Dendritic cell treated with granulocyte-macrophage colony-stimulating factor and Interleukin-4, amounts not matched to agents 40 ng/mL and 50 ng/mL, for 4 days (primary cell): ENCODE data around the gene SPDYE2.
"Not testable (repeated sequence)": the region's sequence is repeated elsewhere in the genome, so short reads cannot be mapped to it uniquely, and the experiment has no call there.

Source experiments
- H3K27ac Mint-ChIP-seq: one replicate; pipeline ENCODE4 v1.8.0; 2022; ENCODE audit warnings: mild to moderate bottlenecking, mixed read lengths
- H3K27me3 Mint-ChIP-seq: one replicate; pipeline ENCODE4 v1.8.0; 2022; ENCODE audit warnings: mild to moderate bottlenecking, mixed read lengths
- H3K36me3 Mint-ChIP-seq: one replicate; pipeline ENCODE4 v1.8.0; 2022; ENCODE audit warnings: low read depth, mixed read lengths
- H3K4me1 Mint-ChIP-seq: one replicate; pipeline ENCODE4 v1.8.0; 2022; ENCODE audit warnings: low read depth, mixed read lengths
- H3K4me3 Mint-ChIP-seq: one replicate; pipeline ENCODE4 v1.8.0; 2022; ENCODE audit warnings: mild to moderate bottlenecking, moderate library complexity, mixed read lengths
- H3K9me3 Mint-ChIP-seq: one replicate; pipeline ENCODE4 v1.8.0; 2022; ENCODE audit warnings: mixed read lengths
- intact Hi-C: fragments of 100-400 bp; cut with micrococcal nuclease; formaldehyde crosslinking; loops from one replicate; pipeline ENCODE4 v1.15.0; 2022

SPDYE2 gene

DNA sequence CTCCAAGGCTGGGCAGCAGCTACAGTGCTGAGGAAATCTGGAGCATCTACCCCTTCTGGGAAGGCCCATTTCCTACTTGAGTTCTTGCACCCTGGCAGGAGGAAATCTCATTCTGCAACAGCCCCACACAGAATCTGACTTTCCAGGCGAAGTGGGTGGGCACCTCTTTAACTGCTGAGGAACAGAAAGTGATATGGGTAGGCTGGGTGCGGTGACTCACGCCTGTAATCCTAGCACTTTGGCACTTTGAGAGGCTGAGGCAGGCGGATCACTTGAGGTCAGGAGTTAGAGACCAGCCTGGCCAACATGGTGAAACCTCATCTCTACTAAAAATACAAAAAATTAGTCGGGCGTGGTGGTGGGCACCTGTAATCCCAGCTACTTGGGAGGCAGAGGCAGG is 23.6 kb downstream of the SPDYE2 start:
- H3K27me3 Mint-ChIP-seq, H3K9me3 Mint-ChIP-seq, H3K27ac Mint-ChIP-seq, H3K4me3 Mint-ChIP-seq, H3K4me1 Mint-ChIP-seq, H3K36me3 Mint-ChIP-seq, intact Hi-C loops: not testable (repeated sequence)

DNA sequence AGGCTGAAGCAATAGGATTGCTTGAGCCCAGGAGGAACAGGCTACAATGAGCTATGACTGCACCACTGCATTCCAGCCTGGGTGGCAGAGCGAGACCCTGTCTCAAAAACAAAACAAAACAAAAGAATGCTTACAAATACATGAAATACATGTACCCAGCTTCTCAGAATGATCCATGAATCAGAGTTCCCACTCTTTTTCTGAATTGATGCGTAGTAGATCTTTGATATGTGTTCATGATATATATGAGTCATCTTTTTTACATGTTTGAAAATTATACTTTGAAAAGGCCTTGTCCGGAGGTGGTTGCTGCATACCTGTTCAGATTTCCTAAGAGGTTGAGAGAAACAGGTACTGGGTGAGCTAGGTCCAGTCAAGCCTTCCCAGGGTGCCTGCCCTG is 25.3 kb downstream of the SPDYE2 start:
- H3K4me3 Mint-ChIP-seq, H3K27ac Mint-ChIP-seq, H3K27me3 Mint-ChIP-seq, H3K9me3 Mint-ChIP-seq, H3K4me1 Mint-ChIP-seq, intact Hi-C loops, H3K36me3 Mint-ChIP-seq: not testable (repeated sequence)

DNA sequence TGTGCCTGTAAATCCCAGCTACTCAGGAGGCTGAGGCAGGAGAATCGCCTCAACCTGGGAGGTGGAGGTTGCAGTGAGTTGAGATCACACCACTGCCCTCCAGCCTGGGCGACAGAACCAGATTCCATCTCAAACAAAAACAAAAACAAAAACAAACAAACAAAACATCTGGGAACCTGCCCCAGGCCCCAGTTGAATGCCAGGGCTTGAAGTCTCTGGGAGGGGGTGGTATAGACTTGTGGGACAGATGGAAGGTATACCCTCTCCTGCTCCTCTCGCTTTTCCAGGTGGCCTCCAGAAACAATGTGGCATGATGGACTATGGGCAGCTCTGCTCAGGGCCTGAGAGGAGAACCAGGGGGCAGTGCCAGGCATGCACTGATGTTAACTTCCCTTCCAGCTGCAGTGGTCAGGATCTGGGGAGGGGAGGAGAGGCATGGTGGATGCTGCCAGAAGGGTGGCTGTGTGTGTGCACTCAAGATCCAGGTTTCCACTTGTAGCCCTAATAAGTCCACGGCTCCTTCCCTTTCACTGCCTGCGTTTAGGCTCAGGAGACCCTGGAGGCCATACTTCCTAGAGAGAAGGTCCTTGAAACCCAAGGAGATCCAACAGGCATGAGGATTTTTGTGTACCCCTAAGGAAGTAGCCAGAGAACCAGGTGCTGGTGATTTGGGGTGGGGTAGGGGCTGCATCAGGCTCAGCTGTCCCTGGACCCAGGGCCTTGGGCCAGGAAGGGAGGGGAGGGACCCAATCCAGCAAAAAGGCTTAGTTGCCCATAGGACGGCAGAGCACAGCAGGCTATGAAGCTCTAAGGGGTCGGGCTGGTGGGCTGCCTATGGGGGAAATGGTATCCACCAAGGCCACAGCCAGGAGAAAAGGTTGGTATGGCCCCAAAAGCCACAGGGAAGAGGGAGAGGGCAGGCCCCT is 26.6 kb downstream of the SPDYE2 start:
- H3K27me3 Mint-ChIP-seq, H3K27ac Mint-ChIP-seq, H3K4me1 Mint-ChIP-seq, H3K4me3 Mint-ChIP-seq, intact Hi-C loops, H3K36me3 Mint-ChIP-seq, H3K9me3 Mint-ChIP-seq: not testable (repeated sequence)

DNA sequence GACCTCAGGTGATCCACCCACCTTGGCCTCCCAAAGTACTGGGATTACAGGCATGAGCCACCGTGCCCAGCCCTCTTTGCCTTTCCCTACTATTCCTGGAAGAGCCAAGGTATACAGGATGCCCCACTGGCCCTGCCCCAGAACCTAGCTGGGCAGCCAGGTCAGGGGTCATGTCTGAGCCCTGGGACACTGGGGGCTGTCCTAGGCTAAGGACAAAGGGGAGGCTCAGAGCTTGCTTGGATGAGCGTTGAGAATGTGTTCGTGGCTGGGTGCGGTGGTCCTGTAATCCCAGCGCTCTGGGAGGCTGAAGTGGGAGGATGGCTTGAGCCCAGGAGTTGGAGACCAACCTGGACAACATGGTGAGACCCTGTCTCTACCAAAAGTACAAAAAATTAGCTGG is 27.5 kb downstream of the SPDYE2 start:
- H3K36me3 Mint-ChIP-seq, H3K4me1 Mint-ChIP-seq, H3K27ac Mint-ChIP-seq, H3K27me3 Mint-ChIP-seq, H3K4me3 Mint-ChIP-seq, H3K9me3 Mint-ChIP-seq, intact Hi-C loops: not testable (repeated sequence)

DNA sequence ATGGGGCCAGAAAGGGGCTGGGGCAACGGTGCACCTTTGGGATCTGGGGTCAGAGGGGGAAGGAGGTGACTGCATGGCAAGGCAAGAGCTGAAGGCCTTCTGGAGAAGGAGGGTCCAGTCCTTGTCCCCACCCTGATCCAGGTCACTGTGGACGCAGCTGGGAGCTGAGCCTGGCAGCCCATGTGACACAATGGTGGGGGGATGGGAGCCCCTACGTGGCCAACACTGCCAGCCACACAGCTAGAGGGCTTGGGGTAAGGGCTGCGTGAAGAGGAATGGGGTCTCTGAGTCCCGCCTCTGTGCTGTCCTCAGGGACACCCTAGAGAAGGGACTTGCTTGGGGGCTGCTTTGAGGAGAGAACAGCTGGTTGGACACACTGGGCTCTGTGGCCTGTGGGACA is 30.7 kb downstream of the SPDYE2 start:
- H3K4me3 Mint-ChIP-seq, intact Hi-C loops: not testable (repeated sequence)

DNA sequence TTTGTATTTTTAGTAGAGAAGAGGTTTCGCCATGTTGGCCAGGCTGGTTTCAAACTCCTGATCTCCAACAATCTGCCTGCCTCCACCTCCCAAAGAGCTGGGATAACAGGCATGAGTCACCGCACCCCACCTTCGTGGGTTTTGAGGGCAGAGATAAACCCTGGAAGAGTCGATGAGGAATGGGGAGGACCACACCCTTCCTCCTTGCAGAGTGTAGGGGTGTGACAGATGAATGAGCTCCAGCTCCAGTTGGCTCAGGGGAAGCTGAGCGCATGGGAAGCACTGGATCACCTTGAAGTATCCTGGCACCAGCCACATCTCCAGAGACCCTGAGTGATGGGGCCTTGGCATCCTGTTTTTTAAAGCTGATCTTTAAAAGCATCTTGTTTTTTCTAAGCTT is 32.5 kb downstream of the SPDYE2 start:
- H3K27me3 Mint-ChIP-seq, H3K4me3 Mint-ChIP-seq, H3K36me3 Mint-ChIP-seq, H3K27ac Mint-ChIP-seq, H3K4me1 Mint-ChIP-seq, intact Hi-C loops, H3K9me3 Mint-ChIP-seq: not testable (repeated sequence)

More for the DNA sequence above, 30.7 kb downstream of the SPDYE2 start:
- not testable (repeated sequence) for H3K36me3 Mint-ChIP-seq, H3K4me1 Mint-ChIP-seq, H3K27me3 Mint-ChIP-seq, H3K9me3 Mint-ChIP-seq, H3K27ac Mint-ChIP-seq

DNA sequence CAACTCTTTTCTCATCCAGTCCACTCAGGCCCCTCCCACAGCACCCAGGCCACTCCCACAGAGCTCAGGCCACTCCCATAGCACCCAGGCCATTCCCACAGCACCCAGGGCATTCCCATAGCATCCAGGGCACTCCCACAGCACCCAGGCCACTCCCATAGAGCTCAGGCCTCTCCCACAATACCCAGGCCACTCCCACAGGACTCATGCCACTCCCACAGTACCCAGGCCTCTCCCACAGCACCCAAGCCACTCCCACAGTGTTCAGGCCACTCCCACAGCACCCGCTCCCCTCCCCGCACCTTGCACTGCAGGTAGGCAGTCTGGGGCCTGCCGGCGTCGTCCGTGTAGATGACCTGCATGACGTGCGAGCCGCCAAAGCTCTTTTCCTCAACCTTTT is 38.8 kb downstream of the SPDYE2 start:
- H3K27ac Mint-ChIP-seq, intact Hi-C loops, H3K4me3 Mint-ChIP-seq: not testable (repeated sequence)

DNA sequence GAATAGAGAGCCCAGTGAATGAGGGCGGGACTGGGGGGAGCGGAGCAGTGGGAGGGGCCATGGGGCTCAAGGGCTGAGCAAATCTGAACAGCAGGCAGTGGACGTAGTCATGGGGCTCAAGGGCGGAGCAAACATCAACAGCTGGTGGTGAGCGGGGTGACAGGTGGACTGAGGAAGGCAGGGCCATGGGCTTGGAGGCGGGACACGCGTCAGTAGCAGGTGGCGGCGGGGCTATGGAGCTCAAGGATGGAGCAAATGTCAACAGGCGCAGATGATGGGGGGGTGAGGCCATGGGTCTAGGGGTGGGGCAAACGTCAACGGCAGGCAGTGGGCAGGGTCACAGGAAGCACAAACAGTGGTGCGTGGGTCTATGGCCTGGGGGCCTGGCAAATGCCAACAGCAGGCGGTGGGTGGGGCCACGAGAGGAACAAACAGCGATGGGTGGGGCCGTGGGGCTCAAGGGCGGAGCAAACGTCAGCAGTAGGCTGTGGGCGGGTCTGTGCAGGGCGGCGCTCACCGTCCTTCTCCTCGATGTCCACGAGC is 41.5 kb downstream of the SPDYE2 start:
- H3K36me3 Mint-ChIP-seq, H3K4me3 Mint-ChIP-seq, H3K27ac Mint-ChIP-seq, H3K4me1 Mint-ChIP-seq, intact Hi-C loops, H3K27me3 Mint-ChIP-seq, H3K9me3 Mint-ChIP-seq: not testable (repeated sequence)

More for the DNA sequence above, 38.8 kb downstream of the SPDYE2 start:
- H3K36me3 Mint-ChIP-seq, H3K4me1 Mint-ChIP-seq, H3K9me3 Mint-ChIP-seq, H3K27me3 Mint-ChIP-seq: not testable (repeated sequence)

DNA sequence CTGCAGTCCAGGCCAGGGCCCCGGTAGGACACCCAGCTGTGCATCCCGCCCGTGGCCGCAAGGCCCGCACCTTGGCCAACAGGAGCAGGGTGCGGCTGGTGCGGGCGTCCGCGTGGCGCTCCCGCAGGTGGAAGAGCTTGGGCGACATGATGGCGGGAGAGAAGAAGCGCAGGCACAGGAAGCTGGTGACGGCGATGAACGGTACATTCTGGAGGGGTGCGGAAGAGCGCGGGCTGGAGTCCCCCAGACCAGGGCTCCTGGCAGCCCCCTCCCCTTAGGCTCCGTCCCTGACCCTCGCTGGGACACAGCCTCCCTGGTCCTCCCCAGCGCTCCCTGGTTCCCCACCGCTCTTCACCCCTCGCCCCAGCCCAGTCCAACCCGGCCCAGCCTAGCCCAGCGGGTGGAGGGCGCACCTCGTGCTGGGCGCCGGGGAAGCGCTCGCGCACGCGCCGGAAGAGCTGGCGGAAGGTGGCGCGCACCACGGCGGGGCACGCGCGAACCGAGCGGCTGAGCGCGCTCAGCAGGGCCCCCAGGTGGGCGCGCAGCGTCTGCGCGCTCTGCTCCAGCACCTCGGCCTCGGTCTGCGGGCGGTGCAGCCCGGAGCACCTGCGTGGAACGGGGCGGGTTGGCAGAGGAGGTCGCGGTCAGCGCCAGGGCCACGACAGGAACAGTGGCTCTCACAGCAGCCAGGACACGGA is 42.8 kb downstream of the SPDYE2 start:
- H3K27me3 Mint-ChIP-seq, H3K4me3 Mint-ChIP-seq, intact Hi-C loops, H3K4me1 Mint-ChIP-seq, H3K27ac Mint-ChIP-seq, H3K36me3 Mint-ChIP-seq, H3K9me3 Mint-ChIP-seq: not testable (repeated sequence)

DNA sequence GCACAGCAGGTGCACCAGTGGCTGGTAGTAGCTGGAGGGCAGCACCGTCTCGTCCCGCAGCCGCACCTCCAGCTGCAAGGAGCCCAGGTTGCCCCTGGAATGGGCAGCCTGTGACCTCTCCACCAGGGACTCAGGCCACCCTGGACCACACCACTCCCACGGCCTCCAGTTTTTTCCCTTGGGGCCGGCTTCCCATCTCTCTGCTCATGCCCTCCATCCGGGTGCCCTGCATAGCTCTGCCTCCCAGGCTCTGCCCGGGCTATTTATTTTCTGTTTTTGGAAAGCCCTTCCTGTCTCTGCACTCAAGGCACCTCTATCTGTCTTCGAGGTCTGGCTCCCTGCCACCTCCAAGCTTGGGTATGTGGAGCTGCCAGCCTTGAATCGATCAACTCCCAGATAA is 45.0 kb downstream of the SPDYE2 start:
- H3K27me3 Mint-ChIP-seq, H3K36me3 Mint-ChIP-seq, H3K9me3 Mint-ChIP-seq, H3K4me3 Mint-ChIP-seq, intact Hi-C loops, H3K4me1 Mint-ChIP-seq, H3K27ac Mint-ChIP-seq: not testable (repeated sequence)

DNA sequence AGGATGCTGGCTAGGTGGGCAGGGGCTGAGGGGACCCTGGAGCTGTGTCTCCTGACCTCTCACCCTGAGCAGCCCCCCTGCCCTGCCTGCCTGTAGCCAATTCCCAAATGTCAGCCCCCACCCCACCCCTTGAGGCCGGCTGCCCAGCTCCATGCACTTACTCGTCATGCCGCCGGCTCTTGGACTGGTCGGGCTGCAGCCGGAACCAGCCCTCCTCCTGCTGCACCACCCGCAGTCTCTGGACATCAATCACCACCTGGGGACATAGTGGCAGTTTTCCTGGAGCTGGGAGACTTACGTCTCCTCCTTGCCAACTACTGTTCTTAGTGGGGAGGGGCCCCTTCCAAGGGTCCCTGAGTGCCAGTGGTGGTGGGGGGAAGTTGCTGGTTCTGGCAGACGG is 48.7 kb downstream of the SPDYE2 start:
- not testable (repeated sequence) for H3K9me3 Mint-ChIP-seq

DNA sequence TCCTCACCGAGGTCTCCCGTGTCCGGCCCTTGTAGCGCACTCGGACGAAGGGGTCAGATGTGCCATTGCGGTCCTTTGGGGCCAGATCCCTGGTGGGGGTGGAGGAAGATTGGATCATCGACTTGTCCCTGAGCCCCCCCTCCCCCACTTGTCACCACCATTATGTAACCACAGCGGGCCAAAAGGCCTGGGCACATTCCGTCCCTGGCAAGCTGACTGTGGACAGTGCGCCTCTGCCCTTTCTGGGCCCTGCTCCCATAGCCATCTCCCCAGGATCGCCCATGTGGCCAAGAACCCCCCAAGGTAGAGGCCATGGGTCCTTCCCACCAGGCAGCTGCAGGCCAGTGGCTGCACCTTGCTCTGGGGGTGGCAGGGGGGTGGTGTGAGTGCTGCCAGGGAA is 51.3 kb downstream of the SPDYE2 start:
- H3K9me3 Mint-ChIP-seq, H3K4me1 Mint-ChIP-seq, H3K27me3 Mint-ChIP-seq, intact Hi-C loops, H3K27ac Mint-ChIP-seq, H3K4me3 Mint-ChIP-seq: not testable (repeated sequence)
- peaks cover 12% of the 10 kb centered on the region for H3K36me3 Mint-ChIP-seq

More for the DNA sequence above, 48.7 kb downstream of the SPDYE2 start:
- H3K27ac Mint-ChIP-seq, H3K36me3 Mint-ChIP-seq, H3K4me3 Mint-ChIP-seq, intact Hi-C loops, H3K4me1 Mint-ChIP-seq, H3K27me3 Mint-ChIP-seq: not testable (repeated sequence)

DNA sequence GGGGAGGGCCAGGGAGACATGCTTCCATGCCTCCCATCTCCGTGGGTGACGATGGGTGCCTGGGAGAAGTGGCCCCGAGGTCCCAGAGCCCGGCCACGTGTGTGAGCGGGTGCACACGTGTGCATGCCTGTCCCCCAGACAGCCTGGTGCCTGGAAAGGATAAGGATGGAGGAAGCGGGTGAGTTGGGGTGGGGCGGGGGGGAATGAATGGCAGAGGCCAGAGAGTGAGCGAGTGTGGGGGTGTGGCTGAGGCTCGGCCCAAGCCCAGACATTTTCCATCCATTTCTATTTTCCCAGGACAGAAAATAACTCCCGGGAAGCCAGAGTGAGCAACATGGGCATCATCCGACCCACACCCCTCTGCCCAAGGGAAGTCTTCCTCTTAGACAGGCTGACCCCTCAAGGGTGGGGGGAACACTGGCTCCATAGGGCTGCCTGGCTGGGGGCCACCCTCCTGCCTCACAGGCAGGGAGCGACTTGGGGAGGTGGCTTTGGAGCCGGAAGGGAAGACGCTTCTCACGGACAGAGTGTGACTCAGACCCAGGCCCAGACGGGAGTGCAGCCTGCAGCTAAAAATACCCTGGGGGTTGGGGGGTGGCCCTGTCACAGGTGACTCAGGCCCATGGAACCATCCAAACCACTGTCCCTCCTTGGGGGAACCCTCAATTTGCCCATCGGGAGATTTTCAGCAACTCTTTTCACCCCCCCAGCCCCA is 53.6 kb downstream of the SPDYE2 start:
- H3K4me3 Mint-ChIP-seq, H3K27ac Mint-ChIP-seq, intact Hi-C loops, H3K4me1 Mint-ChIP-seq, H3K27me3 Mint-ChIP-seq, H3K9me3 Mint-ChIP-seq: not testable (repeated sequence)
- H3K36me3 Mint-ChIP-seq = peaks cover 12% of the 10 kb centered on the region

DNA sequence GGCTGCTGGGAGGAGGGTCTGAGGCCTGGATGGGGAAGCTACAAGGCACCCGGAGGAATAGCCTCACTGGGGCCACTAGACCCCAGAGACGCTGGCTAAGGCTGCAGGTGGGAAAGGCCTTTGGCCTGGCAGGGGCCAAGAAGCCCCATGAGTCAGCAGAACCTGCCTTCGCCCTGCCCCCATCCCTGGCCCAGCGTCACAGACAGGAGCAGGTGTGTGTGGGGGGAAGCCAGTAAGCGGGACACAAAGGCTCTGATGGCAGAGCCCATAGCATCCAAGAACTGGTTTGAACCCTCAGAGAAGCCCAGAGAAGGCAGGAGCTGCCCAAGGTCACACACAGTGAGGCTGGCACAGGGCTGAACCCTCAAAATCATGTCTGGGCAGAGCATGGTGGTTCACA is 55.8 kb downstream of the SPDYE2 start:
- intact Hi-C loops, H3K27ac Mint-ChIP-seq, H3K27me3 Mint-ChIP-seq, H3K4me1 Mint-ChIP-seq, H3K9me3 Mint-ChIP-seq, H3K4me3 Mint-ChIP-seq: not testable (repeated sequence)
- H3K36me3 Mint-ChIP-seq = peaks cover 12% of the 10 kb centered on the region
